H7 (cell line): ENCODE measurements around the gene TMED1. TPM values are rescaled to one million over a fixed set of nuclear protein-coding genes. Genes with fewer than 3 reads are reported as not detected.
"Not testable (repeated sequence)": the region's sequence is repeated elsewhere in the genome, so short reads cannot be mapped to it uniquely, and the experiment has no call there.

Source experiments
- DNase-seq: peaks from one replicate; pipeline ENCODE4 v3.0.0; 2012
- H3K27me3 ChIP-seq: 2 replicates; pipeline ENCODE4 v1.6.0; 2011; ENCODE audit warnings: mild to moderate bottlenecking, low read length; ENCODE audit not compliant: control insufficient read depth, insufficient read depth
- H3K36me3 ChIP-seq: replicated peaks from 2 replicates; pipeline ENCODE4 v1.5.1; 2011; ENCODE audit warnings: low read length; ENCODE audit not compliant: control insufficient read depth, insufficient read depth
- H3K4me3 ChIP-seq: 2 replicates; pipeline ENCODE4 v1.5.1; 2011; ENCODE audit warnings: low read depth, mild to moderate bottlenecking, control low read depth, low read length, moderate library complexity; ENCODE audit not compliant: insufficient read depth
- total RNA-seq: library from RNA; depleted of rRNA; stranded (reverse); fragments of >200 nt; shearing (Covaris generic); gene quantifications from 2 replicates; pipeline ENCODE4 v1.2.3, GENCODE V29; 2014; rRNA removed

Gene TMED1
- 49.5 and 50.3 TPM in 2 replicates for total RNA-seq

- peak; percentile 100 for DNase-seq
- Histone ChIP-seq H3K27me3 (no peaks in the 10 kb centered on the region; the same call in 1 of the 2 replicates), H3K4me3 (peak within 1 kb of the TSS; percentile 72)
Observed at GRCh38 chr19:10835754-10836478, at the start of gene TMED1. Gene TMED1 (minus strand): TSS chr19:10836212. CDS start chr19:10836191, 21 bp downstream.

GRCh38 chr19:10885201-10886169 is 49.5 kb upstream of the TMED1 start:
- no peaks in the 10 kb centered on the region for H3K36me3 ChIP-seq
- H3K4me3 ChIP-seq: no peak overlapping the region
- no peaks in the 10 kb centered on the region for H3K27me3 ChIP-seq
- DNase-seq: peak; percentile 74

More at GRCh38 chr19:10835754-10836478, at the start of gene TMED1:
- H3K36me3 ChIP-seq: peaks cover 7% of the 10 kb centered on the region

- Histone ChIP-seq H3K4me3 (no peak overlapping the region), H3K36me3 (peaks cover 1% of the 10 kb centered on the region; the same call in 1 of the 2 replicates), H3K27me3 (no peaks in the 10 kb centered on the region)
- no peak for DNase-seq
Observed at GRCh38 chr19:10884274-10884673, 48.3 kb upstream of the TMED1 start.

GRCh38 chr19:10882108-10882457 is 46.1 kb upstream of the TMED1 start:
- H3K36me3 ChIP-seq: peaks cover 1% of the 10 kb centered on the region; the same call in 1 of the 2 replicates
- H3K27me3 ChIP-seq: no peaks in the 10 kb centered on the region
- DNase-seq: peak; percentile 47
- H3K4me3 ChIP-seq: no peak overlapping the region

- DNase-seq: peak; percentile 70
- no peaks in the 10 kb centered on the region for H3K27me3 ChIP-seq
- peaks cover 1% of the 10 kb centered on the region; the same call in 1 of the 2 replicates for H3K36me3 ChIP-seq
- no peak overlapping the region for H3K4me3 ChIP-seq
Observed at GRCh38 chr19:10881403-10882107, 45.5 kb upstream of the TMED1 start.

GRCh38 chr19:10878253-10878652 is 42.2 kb upstream of the TMED1 start:
- H3K36me3 ChIP-seq: peaks cover 1% of the 10 kb centered on the region; the same call in 1 of the 2 replicates
- H3K4me3 ChIP-seq: no peak overlapping the region
- no peaks in the 10 kb centered on the region for H3K27me3 ChIP-seq

GRCh38 chr19:10877608-10878007 is 41.6 kb upstream of the TMED1 start:
- DNase-seq, H3K36me3 ChIP-seq, H3K27me3 ChIP-seq, H3K4me3 ChIP-seq: not testable (repeated sequence)

More at GRCh38 chr19:10878253-10878652, 42.2 kb upstream of the TMED1 start:
- no peak for DNase-seq

- H3K4me3 ChIP-seq: no peak overlapping the region
- no peaks in the 10 kb centered on the region for H3K27me3 ChIP-seq
- DNase-seq: no peak
- H3K36me3 ChIP-seq: peaks cover 1% of the 10 kb centered on the region; the same call in 1 of the 2 replicates
Observed at GRCh38 chr19:10876459-10877240, 40.6 kb upstream of the TMED1 start.

GRCh38 chr19:10874024-10874423 is 38.0 kb upstream of the TMED1 start:
- H3K4me3 ChIP-seq: no peak overlapping the region
- no peaks in the 10 kb centered on the region for H3K36me3 ChIP-seq
- H3K27me3 ChIP-seq: no peaks in the 10 kb centered on the region
- no peak for DNase-seq

GRCh38 chr19:10872546-10873107 is 36.6 kb upstream of the TMED1 start:
- Histone ChIP-seq H3K4me3 (peak overlapping the region; percentile 72), H3K27me3 (no peaks in the 10 kb centered on the region), H3K36me3 (no peaks in the 10 kb centered on the region)
- no peak for DNase-seq

- DNase-seq: peak; percentile 82
- H3K4me3 ChIP-seq: peak overlapping the region; percentile 72
- H3K27me3 ChIP-seq: no peaks in the 10 kb centered on the region
- no peaks in the 10 kb centered on the region for H3K36me3 ChIP-seq
Observed at GRCh38 chr19:10871711-10872545, 35.9 kb upstream of the TMED1 start.

GRCh38 chr19:10870955-10871603 is 35.1 kb upstream of the TMED1 start, which contains the start of gene CARM1:
Gene CARM1 (plus strand): TSS chr19:10871553. CDS start chr19:10871703, 150 bp downstream.
- Histone ChIP-seq H3K36me3 (no peaks in the 10 kb centered on the region), H3K27me3 (no peaks in the 10 kb centered on the region), H3K4me3 (peak within 1 kb of the TSS; percentile 72)
- DNase-seq: peak; percentile 100
